Fibroblast of lung (primary cell): ENCODE measurements around the gene SLC6A7.

ENCODE experiments used
- EZH2 ChIP-seq: IDR thresholded peaks from 2 replicates; pipeline ENCODE4 v1.5.1; 2012; ENCODE audit warnings: low read length, control low read depth, mild to moderate bottlenecking; ENCODE audit errors: missing control alignments
- TF ChIP-seq, protein P1 (sequence below), 2 donors: IDR thresholded peaks in 1 of 2; conservative IDR thresholded peaks in 1 of 2; 1 replicate in 1 of 2; 2 replicates in 1 of 2; pipeline ENCODE4 v1.5.1; 2011 to 2012; ENCODE audit warnings: low read length in 2 of 2, control low read depth in 1 of 2, inconsistent platforms in 1 of 2, low read depth in 1 of 2, mild to moderate bottlenecking in 1 of 2

DNA sequence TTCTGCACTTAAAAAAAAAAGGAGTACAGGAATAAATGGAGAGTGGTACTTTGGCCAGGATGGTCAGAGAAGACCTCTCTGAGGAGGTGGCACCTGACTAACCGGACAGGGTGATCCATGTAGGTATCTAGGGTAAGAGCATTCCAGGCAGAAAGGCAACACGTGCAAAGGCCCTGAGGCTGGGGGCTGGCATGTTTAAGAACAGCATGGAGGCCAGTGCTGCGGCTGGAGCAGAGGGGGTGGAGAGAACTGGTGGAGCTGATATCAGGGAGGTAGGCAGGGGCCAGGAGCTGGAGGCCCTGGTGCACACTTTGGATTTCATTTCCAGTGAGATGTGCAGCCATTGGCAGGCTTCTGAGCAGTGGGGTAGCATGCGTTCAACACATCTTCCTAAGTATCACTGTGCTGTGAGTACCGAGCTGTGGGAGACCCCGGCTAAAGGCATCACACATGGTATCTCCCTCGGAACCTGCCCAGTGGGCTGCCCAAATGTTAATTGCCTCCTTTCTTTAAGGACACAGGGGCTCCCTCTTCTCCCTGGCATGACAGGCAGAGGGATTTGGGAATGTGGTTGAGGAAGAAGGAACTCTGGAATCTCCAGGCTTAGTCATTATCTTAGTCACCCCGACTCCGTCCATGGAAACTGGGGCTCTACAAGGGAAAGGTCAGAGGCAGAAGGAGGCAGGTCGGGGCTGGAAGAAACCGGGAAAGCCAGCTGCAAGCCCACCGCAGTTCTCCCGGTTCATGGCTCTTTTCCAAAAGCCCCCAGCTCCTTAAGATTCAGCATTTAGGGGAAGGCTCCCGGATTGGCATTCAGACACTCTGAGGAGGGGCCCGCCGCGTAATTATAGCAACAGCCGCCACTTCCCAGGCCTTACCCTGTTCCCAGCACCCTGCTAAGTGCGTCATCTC lies 18.6 kb downstream of the SLC6A7 start:
- no peak for TF ChIP-seq EZH2
- TF ChIP-seq, protein P1, sequence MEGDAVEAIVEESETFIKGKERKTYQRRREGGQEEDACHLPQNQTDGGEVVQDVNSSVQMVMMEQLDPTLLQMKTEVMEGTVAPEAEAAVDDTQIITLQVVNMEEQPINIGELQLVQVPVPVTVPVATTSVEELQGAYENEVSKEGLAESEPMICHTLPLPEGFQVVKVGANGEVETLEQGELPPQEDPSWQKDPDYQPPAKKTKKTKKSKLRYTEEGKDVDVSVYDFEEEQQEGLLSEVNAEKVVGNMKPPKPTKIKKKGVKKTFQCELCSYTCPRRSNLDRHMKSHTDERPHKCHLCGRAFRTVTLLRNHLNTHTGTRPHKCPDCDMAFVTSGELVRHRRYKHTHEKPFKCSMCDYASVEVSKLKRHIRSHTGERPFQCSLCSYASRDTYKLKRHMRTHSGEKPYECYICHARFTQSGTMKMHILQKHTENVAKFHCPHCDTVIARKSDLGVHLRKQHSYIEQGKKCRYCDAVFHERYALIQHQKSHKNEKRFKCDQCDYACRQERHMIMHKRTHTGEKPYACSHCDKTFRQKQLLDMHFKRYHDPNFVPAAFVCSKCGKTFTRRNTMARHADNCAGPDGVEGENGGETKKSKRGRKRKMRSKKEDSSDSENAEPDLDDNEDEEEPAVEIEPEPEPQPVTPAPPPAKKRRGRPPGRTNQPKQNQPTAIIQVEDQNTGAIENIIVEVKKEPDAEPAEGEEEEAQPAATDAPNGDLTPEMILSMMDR (conservative IDR thresholded peaks at IDR 0.05 in 1 of 2, IDR thresholded peaks at IDR 0.05 in 1 of 2; ENCODE audit: low read depth in 1 of 2, low read length in 2 of 2) = no peak
